Measurements from ENCODE around the gene TRIP12.

TRIP12 gene

DNA sequence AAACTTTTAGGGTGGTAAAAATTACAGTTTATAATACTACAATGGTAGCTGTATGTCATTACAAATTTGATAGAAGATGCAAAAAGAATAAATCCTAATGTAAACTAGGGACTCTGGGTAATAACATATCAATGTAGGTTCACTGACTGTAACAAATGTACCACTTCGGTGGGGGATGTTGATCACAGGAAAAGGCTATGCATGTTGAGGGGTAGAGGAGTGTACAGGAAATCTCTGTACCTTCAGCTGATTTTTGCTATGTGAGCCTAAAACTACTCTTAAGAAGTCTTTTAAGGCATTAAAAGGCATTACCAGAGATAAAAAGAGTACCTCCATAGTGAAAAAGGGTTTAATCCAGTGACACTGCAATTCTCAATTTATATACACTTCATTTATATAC, 25.0 kb downstream of the TRIP12 start:
- Histone ChIP-seq H3K4me2 (ENCODE audit: low read depth, low read length, poor library complexity, severe bottlenecking) (no peak overlapping the region), H3K36me3 (ENCODE audit: insufficient read depth, low read length) (peaks cover 9% of the 10 kb centered on the region; the same call in 1 of the 2 replicates), H3K9me2 (replicated peaks; ENCODE audit: low read depth, low read length) (no peaks in the 10 kb centered on the region), H3K27me3 (ENCODE audit: insufficient read depth, low read length, poor library complexity, severe bottlenecking) (no peaks in the 10 kb centered on the region), H3K4me3 (ENCODE audit: low read length, poor library complexity, severe bottlenecking) (no peak overlapping the region), H3K4me1 (ENCODE audit: insufficient read depth, low read length, poor library complexity, severe bottlenecking) (peaks cover 6% of the 10 kb centered on the region), H4K20me1 (ENCODE audit: insufficient read depth, low read length, poor library complexity, severe bottlenecking) (peaks cover 71% of the 10 kb centered on the region), H3F3A (ENCODE audit: low read depth) (no peaks in the 10 kb centered on the region), H3K9me3 (ENCODE audit: insufficient read depth, low read depth, low read length) (no peaks in the 10 kb centered on the region), H3K79me2 (ENCODE audit: insufficient read depth, low read length) (peaks cover 94% of the 10 kb centered on the region), H2AFZ (ENCODE audit: low read length) (no peak overlapping the region), H3K9ac (ENCODE audit: low read depth, low read length, poor library complexity, severe bottlenecking) (no peak overlapping the region)
- TF ChIP-seq, protein P1, sequence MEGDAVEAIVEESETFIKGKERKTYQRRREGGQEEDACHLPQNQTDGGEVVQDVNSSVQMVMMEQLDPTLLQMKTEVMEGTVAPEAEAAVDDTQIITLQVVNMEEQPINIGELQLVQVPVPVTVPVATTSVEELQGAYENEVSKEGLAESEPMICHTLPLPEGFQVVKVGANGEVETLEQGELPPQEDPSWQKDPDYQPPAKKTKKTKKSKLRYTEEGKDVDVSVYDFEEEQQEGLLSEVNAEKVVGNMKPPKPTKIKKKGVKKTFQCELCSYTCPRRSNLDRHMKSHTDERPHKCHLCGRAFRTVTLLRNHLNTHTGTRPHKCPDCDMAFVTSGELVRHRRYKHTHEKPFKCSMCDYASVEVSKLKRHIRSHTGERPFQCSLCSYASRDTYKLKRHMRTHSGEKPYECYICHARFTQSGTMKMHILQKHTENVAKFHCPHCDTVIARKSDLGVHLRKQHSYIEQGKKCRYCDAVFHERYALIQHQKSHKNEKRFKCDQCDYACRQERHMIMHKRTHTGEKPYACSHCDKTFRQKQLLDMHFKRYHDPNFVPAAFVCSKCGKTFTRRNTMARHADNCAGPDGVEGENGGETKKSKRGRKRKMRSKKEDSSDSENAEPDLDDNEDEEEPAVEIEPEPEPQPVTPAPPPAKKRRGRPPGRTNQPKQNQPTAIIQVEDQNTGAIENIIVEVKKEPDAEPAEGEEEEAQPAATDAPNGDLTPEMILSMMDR (conservative IDR thresholded peaks at IDR 0.05; ENCODE audit: low read length): no peak
- TF ChIP-seq EZH2phosphoT487 (IDR thresholded peaks at IDR 0.05; ENCODE audit: borderline replicate concordance): no peak

GRCh38 chr2:229889023-229889422, 32.8 kb downstream of the TRIP12 start:
- no peak overlapping the region for H2AFZ ChIP-seq (ENCODE audit: low read length)
- no peaks in the 10 kb centered on the region for H3K27me3 ChIP-seq (ENCODE audit: insufficient read depth, low read length, poor library complexity, severe bottlenecking)
- no peak overlapping the region for H3K9ac ChIP-seq (ENCODE audit: low read depth, low read length, poor library complexity, severe bottlenecking)
- H3F3A ChIP-seq (ENCODE audit: low read depth): no peaks in the 10 kb centered on the region
- H3K79me2 ChIP-seq (ENCODE audit: insufficient read depth, low read length): peaks cover 98% of the 10 kb centered on the region
- no peak overlapping the region for H3K4me2 ChIP-seq (ENCODE audit: low read depth, low read length, poor library complexity, severe bottlenecking)
- no peak for TF ChIP-seq EZH2phosphoT487 (IDR thresholded peaks at IDR 0.05; ENCODE audit: borderline replicate concordance)
- TF ChIP-seq, protein P1 (conservative IDR thresholded peaks at IDR 0.05; ENCODE audit: low read length): no peak
- H3K4me1 ChIP-seq (ENCODE audit: insufficient read depth, low read length, poor library complexity, severe bottlenecking): no peaks in the 10 kb centered on the region
- H3K36me3 ChIP-seq (ENCODE audit: insufficient read depth, low read length): peaks cover 10% of the 10 kb centered on the region; the same call in 1 of the 2 replicates
- no peak overlapping the region for H3K4me3 ChIP-seq (ENCODE audit: low read length, poor library complexity, severe bottlenecking)
- H3K9me3 ChIP-seq (ENCODE audit: insufficient read depth, low read depth, low read length): no peaks in the 10 kb centered on the region
- H3K9me2 ChIP-seq (replicated peaks; ENCODE audit: low read depth, low read length): no peaks in the 10 kb centered on the region
- peaks cover 80% of the 10 kb centered on the region for H4K20me1 ChIP-seq (ENCODE audit: insufficient read depth, low read length, poor library complexity, severe bottlenecking)

DNA sequence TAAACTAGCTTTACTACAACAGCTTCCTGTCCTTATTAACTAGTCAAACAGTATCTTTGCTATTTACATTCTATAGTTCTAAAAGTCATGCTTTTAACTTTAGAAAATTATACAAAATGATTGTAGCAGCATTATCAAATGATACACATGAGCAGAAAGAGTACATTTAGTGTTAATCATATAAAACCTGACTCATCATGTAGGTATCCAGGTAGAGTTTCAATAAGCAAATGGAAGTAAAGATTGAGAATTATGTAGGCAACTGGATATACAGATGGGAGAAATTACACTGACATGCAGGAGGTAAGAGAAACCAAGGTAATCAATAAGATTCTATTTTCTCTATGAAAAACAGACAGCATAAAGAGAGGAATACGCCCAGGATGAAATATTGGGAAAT, 33.8 kb downstream of the TRIP12 start:
- H3K4me3 ChIP-seq (ENCODE audit: low read length, poor library complexity, severe bottlenecking): no peak overlapping the region
- H3K4me1 ChIP-seq (ENCODE audit: insufficient read depth, low read length, poor library complexity, severe bottlenecking): no peaks in the 10 kb centered on the region
- peaks cover 10% of the 10 kb centered on the region; the same call in 1 of the 2 replicates for H3K36me3 ChIP-seq (ENCODE audit: insufficient read depth, low read length)
- no peaks in the 10 kb centered on the region for H3K9me3 ChIP-seq (ENCODE audit: insufficient read depth, low read depth, low read length)
- peaks cover 98% of the 10 kb centered on the region for H3K79me2 ChIP-seq (ENCODE audit: insufficient read depth, low read length)
- no peaks in the 10 kb centered on the region for H3F3A ChIP-seq (ENCODE audit: low read depth)
- no peaks in the 10 kb centered on the region for H3K9me2 ChIP-seq (replicated peaks; ENCODE audit: low read depth, low read length)
- peaks cover 72% of the 10 kb centered on the region for H4K20me1 ChIP-seq (ENCODE audit: insufficient read depth, low read length, poor library complexity, severe bottlenecking)
- H3K27me3 ChIP-seq (ENCODE audit: insufficient read depth, low read length, poor library complexity, severe bottlenecking): no peaks in the 10 kb centered on the region
- H3K4me2 ChIP-seq (ENCODE audit: low read depth, low read length, poor library complexity, severe bottlenecking): no peak overlapping the region
- H3K9ac ChIP-seq (ENCODE audit: low read depth, low read length, poor library complexity, severe bottlenecking): no peak overlapping the region
- TF ChIP-seq, protein P1 (conservative IDR thresholded peaks at IDR 0.05; ENCODE audit: low read length): no peak
- no peak for TF ChIP-seq EZH2phosphoT487 (IDR thresholded peaks at IDR 0.05; ENCODE audit: borderline replicate concordance)
- H2AFZ ChIP-seq (ENCODE audit: low read length): no peak overlapping the region

Data from Loucy (cell line).